ENCODE measurements around the gene CKAP5.

DNA sequence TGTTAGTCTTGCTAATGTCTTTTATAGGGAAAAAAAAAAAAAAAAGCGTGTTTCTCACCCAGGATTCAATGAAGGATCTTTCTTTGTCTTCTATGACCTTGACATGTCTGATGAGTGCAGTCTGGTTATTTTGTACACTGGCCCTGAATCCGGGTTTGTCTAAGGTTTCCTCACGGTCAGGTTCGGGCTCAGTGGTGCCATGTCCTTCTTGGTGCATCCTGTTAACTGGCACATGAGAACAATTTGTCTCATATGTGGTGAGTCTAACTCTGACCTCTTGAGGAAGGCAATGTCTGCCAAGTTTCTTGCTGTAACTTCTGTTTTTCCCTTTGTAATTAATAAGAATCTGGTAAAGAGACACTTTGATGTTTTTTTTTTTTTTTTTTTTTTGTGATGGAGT is 114.5 kb downstream of the CKAP5 start:
- TF ChIP-seq CTCF (conservative IDR thresholded peaks at IDR 0.05; ENCODE audit: low read length) = no peak
- no peak for TF ChIP-seq EZH2phosphoT487 (IDR thresholded peaks at IDR 0.05; ENCODE audit: borderline replicate concordance)

All from Loucy (cell line).